Renal cortical epithelial cell (primary cell): ENCODE data around the gene KDM2A. TPM values are rescaled to one million over a fixed set of nuclear protein-coding genes. Genes with fewer than 3 reads are reported as not detected.

Experiments
- DNase-seq: peaks from one replicate; pipeline ENCODE4 v3.0.0-alpha.2; 2011; ENCODE audit warnings: low read depth
- total RNA-seq: library from RNA; depleted of rRNA; stranded (reverse); fragments of >200 nt; gene quantifications from 2 replicates; pipeline ENCODE4 v1.2.3, GENCODE V29; 2014

Gene KDM2A
- 24.7 and 92.4 TPM in 2 replicates for total RNA-seq

GRCh38 chr11:67118801-67119584 is at the start of gene KDM2A:
Gene KDM2A, plus strand, starts transcription at chr11:67119263. Its CDS starts 2,054 bp downstream, at chr11:67121317.
- peak; percentile 92 for DNase-seq

- peak; percentile 35 for DNase-seq
Observed at GRCh38 chr11:67071420-67072284, 47.4 kb upstream of the KDM2A start.

GRCh38 chr11:67072295-67072694 is 46.8 kb upstream of the KDM2A start:
- DNase-seq = no peak

- no peak for DNase-seq
Observed at GRCh38 chr11:67073908-67074307, 45.2 kb upstream of the KDM2A start.

GRCh38 chr11:67076202-67076601 is 42.9 kb upstream of the KDM2A start:
- DNase-seq = no peak

GRCh38 chr11:67079065-67079705 is 39.9 kb upstream of the KDM2A start:
- no peak for DNase-seq

GRCh38 chr11:67082071-67082791 is 36.8 kb upstream of the KDM2A start:
- no peak for DNase-seq

- DNase-seq = no peak
Observed at GRCh38 chr11:67083786-67084366, 35.2 kb upstream of the KDM2A start.

- no peak for DNase-seq
Observed at GRCh38 chr11:67085617-67086016, 33.4 kb upstream of the KDM2A start.

GRCh38 chr11:67090717-67091116 is 28.3 kb upstream of the KDM2A start:
- no peak for DNase-seq

GRCh38 chr11:67095214-67095507 is 23.9 kb upstream of the KDM2A start:
- DNase-seq = no peak

GRCh38 chr11:67098799-67099429 is 20.1 kb upstream of the KDM2A start:
- no peak for DNase-seq

GRCh38 chr11:67099831-67100324 is 19.2 kb upstream of the KDM2A start:
- no peak for DNase-seq

- DNase-seq = no peak
Observed at GRCh38 chr11:67102664-67103063, 16.4 kb upstream of the KDM2A start.

GRCh38 chr11:67105964-67106363 is 13.1 kb upstream of the KDM2A start:
- DNase-seq = no peak

- no peak for DNase-seq
Observed at GRCh38 chr11:67111261-67111660, 7.8 kb upstream of the KDM2A start.

GRCh38 chr11:67113231-67113721 is 5.8 kb upstream of the KDM2A start:
- no peak for DNase-seq

GRCh38 chr11:67114275-67114896 is 4.7 kb upstream of the KDM2A start:
- no peak for DNase-seq

GRCh38 chr11:67116758-67117105 is 2.3 kb upstream of the KDM2A start:
- no peak for DNase-seq

GRCh38 chr11:67117176-67117575 is 1.9 kb upstream of the KDM2A start:
- DNase-seq = no peak
